Measurements from ENCODE around the gene CPSF7.

Gene CPSF7

GRCh38 chr11:61354208-61354607, 75.6 kb downstream of the CPSF7 start:
- TF ChIP-seq, protein P1, sequence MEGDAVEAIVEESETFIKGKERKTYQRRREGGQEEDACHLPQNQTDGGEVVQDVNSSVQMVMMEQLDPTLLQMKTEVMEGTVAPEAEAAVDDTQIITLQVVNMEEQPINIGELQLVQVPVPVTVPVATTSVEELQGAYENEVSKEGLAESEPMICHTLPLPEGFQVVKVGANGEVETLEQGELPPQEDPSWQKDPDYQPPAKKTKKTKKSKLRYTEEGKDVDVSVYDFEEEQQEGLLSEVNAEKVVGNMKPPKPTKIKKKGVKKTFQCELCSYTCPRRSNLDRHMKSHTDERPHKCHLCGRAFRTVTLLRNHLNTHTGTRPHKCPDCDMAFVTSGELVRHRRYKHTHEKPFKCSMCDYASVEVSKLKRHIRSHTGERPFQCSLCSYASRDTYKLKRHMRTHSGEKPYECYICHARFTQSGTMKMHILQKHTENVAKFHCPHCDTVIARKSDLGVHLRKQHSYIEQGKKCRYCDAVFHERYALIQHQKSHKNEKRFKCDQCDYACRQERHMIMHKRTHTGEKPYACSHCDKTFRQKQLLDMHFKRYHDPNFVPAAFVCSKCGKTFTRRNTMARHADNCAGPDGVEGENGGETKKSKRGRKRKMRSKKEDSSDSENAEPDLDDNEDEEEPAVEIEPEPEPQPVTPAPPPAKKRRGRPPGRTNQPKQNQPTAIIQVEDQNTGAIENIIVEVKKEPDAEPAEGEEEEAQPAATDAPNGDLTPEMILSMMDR (IDR thresholded peaks at IDR 0.05; ENCODE audit: extremely low read depth, missing control alignments), result no peak
- no peak for DNase-seq (ENCODE audit: low spot score)

- TF ChIP-seq, protein P1 (IDR thresholded peaks at IDR 0.05; ENCODE audit: extremely low read depth, missing control alignments), result no peak
- no peak for DNase-seq (ENCODE audit: low spot score)
Observed at GRCh38 chr11:61353131-61354067, 76.4 kb downstream of the CPSF7 start.
